ENCODE results near the gene ANGPTL2.

- TF ChIP-seq, protein P1, sequence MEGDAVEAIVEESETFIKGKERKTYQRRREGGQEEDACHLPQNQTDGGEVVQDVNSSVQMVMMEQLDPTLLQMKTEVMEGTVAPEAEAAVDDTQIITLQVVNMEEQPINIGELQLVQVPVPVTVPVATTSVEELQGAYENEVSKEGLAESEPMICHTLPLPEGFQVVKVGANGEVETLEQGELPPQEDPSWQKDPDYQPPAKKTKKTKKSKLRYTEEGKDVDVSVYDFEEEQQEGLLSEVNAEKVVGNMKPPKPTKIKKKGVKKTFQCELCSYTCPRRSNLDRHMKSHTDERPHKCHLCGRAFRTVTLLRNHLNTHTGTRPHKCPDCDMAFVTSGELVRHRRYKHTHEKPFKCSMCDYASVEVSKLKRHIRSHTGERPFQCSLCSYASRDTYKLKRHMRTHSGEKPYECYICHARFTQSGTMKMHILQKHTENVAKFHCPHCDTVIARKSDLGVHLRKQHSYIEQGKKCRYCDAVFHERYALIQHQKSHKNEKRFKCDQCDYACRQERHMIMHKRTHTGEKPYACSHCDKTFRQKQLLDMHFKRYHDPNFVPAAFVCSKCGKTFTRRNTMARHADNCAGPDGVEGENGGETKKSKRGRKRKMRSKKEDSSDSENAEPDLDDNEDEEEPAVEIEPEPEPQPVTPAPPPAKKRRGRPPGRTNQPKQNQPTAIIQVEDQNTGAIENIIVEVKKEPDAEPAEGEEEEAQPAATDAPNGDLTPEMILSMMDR (conservative IDR thresholded peaks at IDR 0.05; ENCODE audit: low read depth, low read length): no peak
- TF ChIP-seq CEBPB (IDR thresholded peaks at IDR 0.05; ENCODE audit: low read depth, low read length) (no peak), MAFK (IDR thresholded peaks at IDR 0.05; ENCODE audit: low read depth, low read length) (no peak)
Measured at GRCh38 chr9:127112056-127112455, 10.4 kb downstream of the ANGPTL2 start.
